Activated naive CD8-positive, alpha-beta T cell treated with anti-CD3 and anti-CD28 coated beads, Interleukin-2, amount 10 ng/mL, durations not matched to agents 7 days and 5 days (primary cell): ENCODE data around the gene SLC48A1. TPM values are rescaled to one million over a fixed set of nuclear protein-coding genes. Genes with fewer than 3 reads are reported as not detected.

Experiments
- ATAC-seq: fragments of 150-1000 bp; cut with Tn5 transposase; one replicate; pipeline ENCODE4 v1.10.0; 2021; ENCODE audit warnings: low read depth, moderate library complexity
- POLR2A ChIA-PET: fragments of 350-600 bp; sonication (Branson Sonifier 250); formaldehyde crosslinking; loops from one replicate; lab custom pipeline; 2021; ENCODE audit warnings: antibody characterized with exemption; lab: Charles Lee
- DNase-seq: peaks from one replicate; pipeline ENCODE4 v3.0.0; 2021
- H3K27ac Mint-ChIP-seq: one replicate; pipeline ENCODE4 v1.8.0; 2022; ENCODE audit warnings: mild to moderate bottlenecking, mixed read lengths
- H3K27me3 Mint-ChIP-seq: one replicate; pipeline ENCODE4 v1.8.0; 2022; ENCODE audit warnings: mild to moderate bottlenecking, moderate library complexity, mixed read lengths
- H3K36me3 Mint-ChIP-seq: one replicate; pipeline ENCODE4 v1.8.0; 2021; ENCODE audit warnings: mild to moderate bottlenecking, mixed read lengths
- H3K4me1 Mint-ChIP-seq: one replicate; pipeline ENCODE4 v1.8.0; 2021; ENCODE audit warnings: mixed read lengths
- H3K4me3 Mint-ChIP-seq: one replicate; pipeline ENCODE4 v1.8.0; 2022; ENCODE audit warnings: mild to moderate bottlenecking, moderate library complexity, mixed read lengths
- H3K9me3 Mint-ChIP-seq: one replicate; pipeline ENCODE4 v1.8.0; 2021; ENCODE audit warnings: mixed read lengths
- total RNA-seq, 2 experiments: library from RNA; stranded (reverse); gene quantifications; one replicate each; pipeline ENCODE4 v1.2.3, GENCODE V29; 2021

The SLC48A1 gene
- total RNA-seq, 2 experiments from 2014 or later = 13.4 to 13.9 TPM

GRCh38 chr12:47778881-47779280, 5.8 kb downstream of the SLC48A1 start:
- peak overlapping the region; percentile 6 for H3K27ac Mint-ChIP-seq
- no peaks in the 10 kb centered on the region for H3K36me3 Mint-ChIP-seq
- no peak for DNase-seq
- no peaks in the 10 kb centered on the region for H3K27me3 Mint-ChIP-seq
- H3K9me3 Mint-ChIP-seq = no peaks in the 10 kb centered on the region
- ATAC-seq = no peak
- H3K4me3 Mint-ChIP-seq = no peak overlapping the region
- POLR2A ChIA-PET = interaction anchor here (1.0 to 2.6 kb wide), 7 partner anchors 12 to 63 kb away, joined by 3 to 13 read pairs (median 6); no protein-coding TSS in a partner anchor
- H3K4me1 Mint-ChIP-seq = peaks cover 34% of the 10 kb centered on the region

DNA sequence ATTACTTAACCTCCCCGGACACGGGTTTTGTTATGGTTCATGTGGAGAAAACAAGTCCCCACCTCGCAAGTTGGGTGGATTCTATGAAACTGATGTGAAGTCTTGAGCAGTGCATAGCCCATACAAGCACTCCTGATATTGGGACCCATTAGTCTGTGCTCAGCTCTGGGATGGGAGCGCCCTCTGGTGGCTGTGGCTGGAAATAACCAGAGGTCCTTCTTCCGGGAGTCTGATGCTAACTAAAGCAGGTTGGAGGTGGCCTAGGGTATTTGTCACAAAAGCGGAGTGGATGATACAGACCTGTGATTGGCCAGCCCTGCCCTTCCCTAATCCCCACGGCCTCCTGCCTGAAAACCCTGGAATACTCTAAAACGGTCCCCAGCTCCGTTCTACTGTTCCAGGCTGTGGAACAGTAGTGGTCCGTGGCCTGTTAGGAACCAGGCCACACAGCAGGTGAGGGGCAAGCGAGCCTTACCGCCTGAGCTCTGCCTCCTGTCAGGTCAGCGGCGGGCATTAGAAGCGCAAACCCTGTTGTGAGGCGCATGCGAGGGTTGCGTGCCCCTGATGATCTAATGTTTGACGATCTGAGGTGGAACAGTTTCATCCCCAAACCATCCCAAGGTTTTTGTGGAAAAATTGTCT, 6.4 kb downstream of the SLC48A1 start:
- Mint-ChIP-seq H3K9me3 (no peaks in the 10 kb centered on the region), H3K36me3 (peaks cover under 1% of the 10 kb centered on the region), H3K4me3 (no peak overlapping the region), H3K27ac (peak overlapping the region; percentile 59), H3K4me1 (peaks cover 30% of the 10 kb centered on the region), H3K27me3 (no peaks in the 10 kb centered on the region)
- POLR2A ChIA-PET = interaction anchor here (1.0 to 2.6 kb wide), 8 partner anchors 13 to 64 kb away, joined by 3 to 13 read pairs (median 6); no protein-coding TSS in a partner anchor
- peak; percentile 81 for ATAC-seq
- peak; percentile 96 for DNase-seq

DNA sequence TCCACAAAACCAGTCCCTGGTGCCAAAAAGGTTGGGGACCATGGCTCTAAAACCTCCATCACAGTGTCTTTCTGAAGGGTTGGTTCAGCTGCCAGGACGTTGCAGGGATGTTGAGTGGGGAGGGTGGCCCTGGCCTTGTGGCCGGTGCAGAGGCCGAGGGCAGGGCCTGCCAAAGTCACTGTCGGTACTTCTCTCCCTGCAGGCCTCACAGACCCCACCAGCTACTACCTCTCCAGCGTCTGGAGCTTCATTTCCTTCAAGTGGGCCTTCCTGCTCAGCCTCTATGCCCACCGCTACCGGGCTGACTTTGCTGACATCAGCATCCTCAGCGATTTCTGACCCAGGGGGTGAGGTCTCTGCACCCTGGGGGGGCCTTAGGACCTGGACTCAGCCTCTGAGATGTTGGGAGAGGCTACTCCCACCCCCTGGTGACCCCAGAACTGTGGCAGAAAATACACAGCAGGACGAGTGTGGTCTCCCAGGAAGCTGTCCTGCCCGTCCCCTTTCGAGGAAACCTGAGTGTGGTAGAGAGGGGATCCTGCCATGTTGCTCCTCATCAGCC, 7.0 kb downstream of the SLC48A1 start:
- no peak overlapping the region for H3K27ac Mint-ChIP-seq
- H3K36me3 Mint-ChIP-seq = peaks cover 6% of the 10 kb centered on the region
- peaks cover 24% of the 10 kb centered on the region for H3K4me1 Mint-ChIP-seq
- H3K9me3 Mint-ChIP-seq = no peaks in the 10 kb centered on the region
- H3K4me3 Mint-ChIP-seq = no peak overlapping the region
- no peak for DNase-seq
- ATAC-seq = no peak
- POLR2A ChIA-PET = interaction anchor here (1.0 to 2.6 kb wide), 9 partner anchors 13 to 65 kb away, joined by 3 to 13 read pairs (median 6); no protein-coding TSS in a partner anchor
- H3K27me3 Mint-ChIP-seq = no peaks in the 10 kb centered on the region

DNA sequence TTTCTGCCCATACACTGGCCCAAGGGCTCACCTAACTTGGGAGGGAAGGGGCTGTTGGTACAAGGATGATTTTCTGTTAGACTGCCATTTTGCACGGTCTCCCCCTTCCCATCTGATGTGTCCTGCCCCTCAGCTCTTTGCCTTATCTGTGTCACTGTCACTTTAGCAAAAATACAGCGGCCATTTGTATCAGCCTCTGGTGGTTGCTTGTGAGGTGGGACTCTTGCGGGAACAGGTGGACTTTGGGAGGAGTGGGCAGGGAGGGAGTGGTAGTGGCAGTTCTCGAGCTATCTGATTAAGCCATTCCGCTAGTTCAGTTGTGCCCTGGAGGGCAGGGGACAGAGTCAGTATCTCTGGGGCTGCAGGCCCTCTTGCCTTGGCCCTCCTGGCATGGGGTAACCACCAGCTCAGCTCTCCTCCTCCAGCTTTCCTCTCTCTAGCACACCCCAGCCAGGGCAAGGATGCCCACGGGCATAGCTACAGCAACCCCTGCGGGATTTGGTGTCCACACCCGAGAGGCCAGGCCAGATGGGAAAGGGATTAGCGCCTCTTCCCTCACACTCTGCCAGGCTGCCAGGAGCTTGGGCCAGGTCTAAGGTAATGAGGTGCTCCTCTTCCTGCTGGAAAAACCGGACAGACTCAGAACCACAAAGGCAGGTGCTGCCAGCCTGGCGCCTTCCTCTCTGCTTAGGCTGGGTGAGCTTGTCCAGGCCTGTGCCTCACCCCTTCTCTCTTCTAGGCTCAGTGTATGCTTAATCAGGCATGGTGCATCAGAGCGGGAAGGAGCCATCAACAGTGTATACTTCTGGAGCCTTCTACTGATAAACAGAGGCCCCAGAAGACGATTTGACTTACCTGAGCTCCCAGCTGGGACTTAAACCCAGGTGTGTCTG, 8.7 kb downstream of the SLC48A1 start:
- Mint-ChIP-seq H3K4me1 (peaks cover 17% of the 10 kb centered on the region), H3K27me3 (no peaks in the 10 kb centered on the region), H3K4me3 (no peak overlapping the region), H3K36me3 (peaks cover 8% of the 10 kb centered on the region), H3K9me3 (no peaks in the 10 kb centered on the region), H3K27ac (peak overlapping the region; percentile 80)
- POLR2A ChIA-PET = interaction anchor here (1.0 to 2.4 kb wide), 4 partner anchors 26 to 51 kb away, joined by 4 to 6 read pairs (median 4); no protein-coding TSS in a partner anchor
- no peak for ATAC-seq
- DNase-seq = no peak

- H3K4me3 Mint-ChIP-seq = no peak overlapping the region
- no peaks in the 10 kb centered on the region for H3K9me3 Mint-ChIP-seq
- no peak for DNase-seq
- peaks cover 14% of the 10 kb centered on the region for H3K4me1 Mint-ChIP-seq
- POLR2A ChIA-PET = interaction anchor here (1.3 kb wide), 1 partner anchor 30 kb away, joined by 4 read pairs; no protein-coding TSS in a partner anchor
- peak overlapping the region; percentile 83 for H3K27ac Mint-ChIP-seq
- no peak for ATAC-seq
- H3K27me3 Mint-ChIP-seq = no peaks in the 10 kb centered on the region
- peaks cover 9% of the 10 kb centered on the region for H3K36me3 Mint-ChIP-seq
Measured at GRCh38 chr12:47782372-47782770, 9.3 kb downstream of the SLC48A1 start.

DNA sequence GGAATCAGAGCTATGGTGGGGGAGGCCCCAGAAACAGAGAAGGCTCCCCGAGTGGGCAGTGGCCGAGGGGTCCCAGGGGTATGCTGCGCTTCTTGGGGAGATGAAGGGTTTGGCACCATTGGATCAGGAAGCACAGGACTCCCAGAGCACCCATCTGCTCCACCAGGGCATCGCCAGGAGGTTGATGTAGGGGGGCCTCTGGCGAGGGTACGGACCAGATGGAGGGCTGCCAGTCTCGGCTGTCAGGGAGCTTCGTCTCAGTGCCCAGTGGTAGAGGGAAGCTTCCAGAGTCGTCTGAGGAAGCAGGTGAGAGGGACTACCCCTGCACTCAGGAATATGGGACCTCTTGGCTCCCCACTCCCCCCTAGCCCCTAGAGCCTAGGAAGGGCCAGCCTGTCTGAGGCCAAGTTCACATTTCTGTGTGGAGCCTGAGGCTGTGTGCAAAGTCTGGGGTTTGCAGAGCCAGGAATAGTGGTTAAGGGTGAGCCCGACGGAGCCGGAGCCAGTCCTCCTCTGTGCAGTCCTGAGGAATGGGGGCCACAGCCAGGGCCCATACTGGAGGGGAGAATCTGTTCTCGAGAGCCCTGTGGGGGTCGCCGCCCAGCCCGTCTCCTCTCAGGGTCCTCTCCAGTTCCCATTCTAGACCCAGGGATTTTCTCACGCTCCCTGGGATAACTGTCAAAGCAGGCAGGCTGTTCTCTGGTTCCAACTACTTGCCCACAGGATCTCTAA, 10.2 kb downstream of the SLC48A1 start:
- POLR2A ChIA-PET = interaction anchor here (1.4 kb wide), 1 partner anchor 50 kb away, joined by 3 read pairs; no protein-coding TSS in a partner anchor
- H3K4me1 Mint-ChIP-seq = peaks cover 8% of the 10 kb centered on the region

DNA sequence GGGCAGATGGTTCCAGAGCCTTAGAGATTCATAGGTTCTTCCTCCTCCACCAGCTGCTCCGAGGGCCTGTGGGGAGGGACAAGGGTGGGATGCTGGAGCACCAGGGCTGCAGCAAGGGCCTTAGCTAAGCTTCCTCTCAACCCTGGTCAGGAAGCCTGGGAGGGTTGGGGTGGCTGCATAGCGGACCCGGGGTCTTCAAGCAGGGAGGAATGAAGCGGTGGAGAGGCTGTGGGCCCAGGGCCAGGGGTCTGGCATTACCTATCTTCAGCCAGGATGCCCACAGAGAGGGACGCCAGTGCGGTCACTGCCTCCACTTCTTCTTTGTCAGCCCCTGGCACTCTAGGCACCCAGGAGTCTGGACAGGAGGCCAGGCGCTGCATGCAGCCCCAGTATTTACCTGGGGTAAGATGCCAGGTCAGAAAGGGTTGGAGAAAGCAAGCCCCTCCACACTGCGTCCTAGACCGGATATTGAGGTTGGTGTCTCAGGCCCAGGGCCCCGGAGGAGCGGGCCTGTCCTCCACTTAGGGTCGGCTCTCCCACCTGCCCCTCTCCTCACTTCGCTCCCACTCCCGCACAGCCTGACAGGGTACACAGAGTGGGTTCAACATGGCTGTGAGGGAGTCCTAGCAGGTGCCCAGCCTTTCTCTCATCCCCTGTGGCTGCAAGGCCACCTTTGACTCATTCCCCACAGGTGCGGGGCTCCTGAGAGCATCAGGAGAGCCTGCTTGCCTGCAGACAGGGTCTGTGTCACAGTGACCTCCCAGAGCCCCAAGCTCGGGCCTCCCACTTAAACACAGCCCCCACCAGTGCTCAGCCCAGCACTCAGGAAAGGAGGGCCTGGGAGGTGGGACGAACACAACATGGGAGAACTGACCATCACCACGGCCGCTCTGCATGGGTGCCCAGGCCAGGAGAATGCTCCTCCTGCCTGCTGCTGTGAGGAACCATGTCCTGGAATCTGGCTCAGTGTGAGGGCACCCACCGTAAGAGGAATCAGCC, 11.1 kb downstream of the SLC48A1 start:
- Mint-ChIP-seq H3K4me3 (no peak overlapping the region), H3K36me3 (peaks cover 14% of the 10 kb centered on the region), H3K27ac (no peak overlapping the region), H3K9me3 (no peaks in the 10 kb centered on the region), H3K4me1 (peaks cover 5% of the 10 kb centered on the region), H3K27me3 (no peaks in the 10 kb centered on the region)
- no peak for ATAC-seq
- DNase-seq = no peak
- POLR2A ChIA-PET = interaction anchor here (1.4 kb wide), 1 partner anchor 49 kb away, joined by 3 read pairs; no protein-coding TSS in a partner anchor

More for the DNA sequence above, 10.2 kb downstream of the SLC48A1 start:
- no peaks in the 10 kb centered on the region for H3K9me3 Mint-ChIP-seq
- peaks cover 13% of the 10 kb centered on the region for H3K36me3 Mint-ChIP-seq
- DNase-seq = no peak
- no peak for ATAC-seq
- H3K4me3 Mint-ChIP-seq = no peak overlapping the region
- H3K27me3 Mint-ChIP-seq = no peaks in the 10 kb centered on the region
- H3K27ac Mint-ChIP-seq = peak overlapping the region; percentile 83

DNA sequence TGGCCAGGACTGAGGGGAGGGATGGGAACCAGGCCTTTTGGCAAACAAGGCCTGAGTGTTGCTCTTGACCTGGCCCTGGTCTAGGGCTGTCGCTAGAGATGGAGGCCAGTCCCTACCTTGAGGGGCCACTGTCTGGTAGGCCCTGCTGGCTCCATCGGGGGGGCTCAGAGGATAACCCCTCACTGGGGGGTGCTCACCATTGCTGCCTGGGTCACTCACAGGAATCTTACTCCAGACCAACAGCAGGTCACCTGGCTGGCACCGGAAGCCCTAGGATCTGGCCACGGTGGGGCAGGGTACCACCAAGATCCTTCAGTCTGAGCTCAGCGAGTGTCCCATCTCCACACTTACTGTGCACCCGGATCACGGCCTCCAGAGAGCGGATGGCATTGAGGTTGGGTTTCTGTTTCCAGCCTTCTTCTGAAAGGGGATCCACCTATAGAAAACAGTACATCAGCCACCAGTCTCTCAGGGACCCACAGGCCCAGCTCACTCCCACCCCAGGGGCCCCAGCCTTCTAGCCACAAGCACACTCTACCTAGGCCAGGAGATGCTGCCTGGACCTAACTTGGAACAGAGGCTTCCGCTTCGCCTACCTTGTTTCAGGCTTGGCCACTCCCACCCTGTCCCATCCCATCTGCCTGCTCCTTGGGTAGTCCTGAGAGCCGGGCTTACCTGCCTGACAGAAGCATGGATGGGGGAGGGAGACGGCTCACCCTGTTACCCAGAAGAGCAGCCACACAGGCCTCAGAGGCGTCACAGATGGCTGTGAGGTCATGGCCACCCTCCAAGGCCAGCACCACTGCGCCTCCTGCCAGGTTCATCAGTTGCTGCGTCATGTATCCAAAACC, 12.2 kb downstream of the SLC48A1 start:
- POLR2A ChIA-PET = interaction anchor here (0.5 to 1.4 kb wide), 5 partner anchors 23 to 387 kb away, joined by 3 to 6 read pairs (median 4); no protein-coding TSS in a partner anchor
- peaks cover 17% of the 10 kb centered on the region for H3K36me3 Mint-ChIP-seq
- H3K4me1 Mint-ChIP-seq = peaks cover 2% of the 10 kb centered on the region
- H3K27me3 Mint-ChIP-seq = no peaks in the 10 kb centered on the region
- H3K4me3 Mint-ChIP-seq = no peak overlapping the region
- no peak overlapping the region for H3K27ac Mint-ChIP-seq
- H3K9me3 Mint-ChIP-seq = no peaks in the 10 kb centered on the region
- ATAC-seq (no peak), DNase-seq (no peak)

- peaks cover 21% of the 10 kb centered on the region for H3K36me3 Mint-ChIP-seq
- POLR2A ChIA-PET = interaction anchor here (1.0 to 1.4 kb wide), 3 partner anchors 22 to 45 kb away, joined by 3 to 6 read pairs (median 4); no protein-coding TSS in a partner anchor
- ATAC-seq = no peak
- no peaks in the 10 kb centered on the region for H3K9me3 Mint-ChIP-seq
- no peak overlapping the region for H3K4me3 Mint-ChIP-seq
- DNase-seq = no peak
- no peaks in the 10 kb centered on the region for H3K27me3 Mint-ChIP-seq
- H3K4me1 Mint-ChIP-seq = peaks cover 2% of the 10 kb centered on the region
- no peak overlapping the region for H3K27ac Mint-ChIP-seq
Measured at GRCh38 chr12:47785887-47786661, 13.0 kb downstream of the SLC48A1 start.

- peaks cover 24% of the 10 kb centered on the region for H3K36me3 Mint-ChIP-seq
- no peak for DNase-seq
- no peaks in the 10 kb centered on the region for H3K9me3 Mint-ChIP-seq
- no peaks in the 10 kb centered on the region for H3K27me3 Mint-ChIP-seq
- peak overlapping the region; percentile 54 for H3K27ac Mint-ChIP-seq
- no peak overlapping the region for H3K4me3 Mint-ChIP-seq
- peaks cover 2% of the 10 kb centered on the region for H3K4me1 Mint-ChIP-seq
- no peak for ATAC-seq
- POLR2A ChIA-PET = interaction anchor here (1.0 to 1.4 kb wide), 3 partner anchors 21 to 44 kb away, joined by 3 to 6 read pairs (median 4); no protein-coding TSS in a partner anchor
Measured at GRCh38 chr12:47786662-47787280, 13.7 kb downstream of the SLC48A1 start.
